RWPE2 (cell line): ENCODE measurements around the gene CDK14.

Experiments
- ATAC-seq: fragments of 200-7000 bp; cut with Tn5 transposase; 3 replicates; pipeline ENCODE4 v1.9.1; 2021; ENCODE audit warnings: low read depth
- DNase-seq: peaks from one replicate; pipeline ENCODE4 v3.0.0-alpha.2; 2020; ENCODE audit warnings: low spot score
- H3K27ac ChIP-seq: fragments of 450-650 bp; 2 replicates; pipeline ENCODE4 v1.5.1; 2017; ENCODE audit warnings: mild to moderate bottlenecking; ENCODE audit not compliant: poor library complexity, severe bottlenecking
- H3K27me3 ChIP-seq: fragments of 250-450 bp; sonication (Bioruptor Pico); 2 replicates; pipeline ENCODE4 v1.5.1; 2021; ENCODE audit warnings: mild to moderate bottlenecking, moderate library complexity; ENCODE audit not compliant: insufficient read depth, poor library complexity, severe bottlenecking
- H3K36me3 ChIP-seq: fragments of 250-450 bp; sonication (Bioruptor Pico); 2 replicates; pipeline ENCODE4 v1.5.1; 2020; ENCODE audit warnings: low read depth, mild to moderate bottlenecking, moderate library complexity
- H3K4me1 ChIP-seq: fragments of 250-450 bp; sonication (Bioruptor Pico); 2 replicates; pipeline ENCODE4 v1.5.1; 2021; ENCODE audit warnings: mild to moderate bottlenecking, moderate library complexity; ENCODE audit not compliant: insufficient read depth, poor library complexity, severe bottlenecking
- H3K4me3 ChIP-seq: fragments of 250-450 bp; sonication (Bioruptor Pico); 2 replicates; pipeline ENCODE4 v1.5.1; 2021; ENCODE audit warnings: mild to moderate bottlenecking, moderate library complexity; ENCODE audit not compliant: severe bottlenecking
- H3K9me3 ChIP-seq: fragments of 250-450 bp; sonication (Bioruptor Pico); 2 replicates; pipeline ENCODE4 v1.5.1; 2021; ENCODE audit warnings: mild to moderate bottlenecking, moderate library complexity; ENCODE audit not compliant: severe bottlenecking
- CTCF ChIP-seq: fragments of 450-650 bp; IDR thresholded peaks from one replicate; pipeline ENCODE4 v1.5.1; 2017; ENCODE audit warnings: mild to moderate bottlenecking, moderate library complexity; ENCODE audit not compliant: poor library complexity, severe bottlenecking

Gene CDK14

GRCh38 chr7:90709501-90710465, 113.7 kb downstream of the CDK14 start:
- Histone ChIP-seq H3K4me1 (peaks cover 2% of the 10 kb centered on the region), H3K9me3 (no peaks in the 10 kb centered on the region), H3K4me3 (no peak overlapping the region), H3K36me3 (no peaks in the 10 kb centered on the region), H3K27me3 (no peaks in the 10 kb centered on the region), H3K27ac (peak overlapping the region; percentile 10)
- TF ChIP-seq CTCF: no peak
- peak; percentile 51; the same call in 2 of the 3 replicates for ATAC-seq
- DNase-seq: no peak

GRCh38 chr7:90710466-90710850, 114.3 kb downstream of the CDK14 start:
- Histone ChIP-seq H3K4me1 (peaks cover 2% of the 10 kb centered on the region), H3K36me3 (no peaks in the 10 kb centered on the region), H3K27me3 (no peaks in the 10 kb centered on the region), H3K4me3 (no peak overlapping the region), H3K27ac (no peak overlapping the region), H3K9me3 (no peaks in the 10 kb centered on the region)
- no peak for TF ChIP-seq CTCF
- ATAC-seq (no peak), DNase-seq (no peak)

- H3K4me3 ChIP-seq: no peak overlapping the region
- H3K4me1 ChIP-seq: peaks cover 2% of the 10 kb centered on the region
- H3K9me3 ChIP-seq: no peaks in the 10 kb centered on the region
- H3K27me3 ChIP-seq: no peaks in the 10 kb centered on the region
- DNase-seq: no peak
- no peak for ATAC-seq
- TF ChIP-seq CTCF: no peak
- no peak overlapping the region for H3K27ac ChIP-seq
- H3K36me3 ChIP-seq: no peaks in the 10 kb centered on the region
Observed at GRCh38 chr7:90713628-90714027, 117.5 kb downstream of the CDK14 start.

GRCh38 chr7:90715067-90715466, 118.9 kb downstream of the CDK14 start:
- no peaks in the 10 kb centered on the region for H3K9me3 ChIP-seq
- no peak for ATAC-seq
- no peak overlapping the region for H3K27ac ChIP-seq

More at GRCh38 chr7:90715067-90715466, 118.9 kb downstream of the CDK14 start:
- Histone ChIP-seq H3K4me1 (peaks cover 2% of the 10 kb centered on the region), H3K4me3 (no peak overlapping the region), H3K27me3 (no peaks in the 10 kb centered on the region), H3K36me3 (no peaks in the 10 kb centered on the region)
- TF ChIP-seq CTCF: no peak
- no peak for DNase-seq
